Nephron (organoid): ENCODE results near the gene FAM199X.
A peak's percentile ranks its signal among the peaks of the same experiment; 100 is the strongest.

Experiments used
- H3K27ac Mint-ChIP-seq, 3 experiments: 2 replicates each; pipeline ENCODE4 v1.8.0; 2020; ENCODE audit warnings: mixed read lengths in 3 of 3, mild to moderate bottlenecking in 2 of 3, moderate library complexity in 1 of 3
- H3K27me3 Mint-ChIP-seq: 2 replicates; pipeline ENCODE4 v1.8.0; 2021; ENCODE audit warnings: low read depth, mild to moderate bottlenecking, moderate library complexity, mixed read lengths
- H3K36me3 Mint-ChIP-seq: 2 replicates; pipeline ENCODE4 v1.8.0; 2020; ENCODE audit warnings: low read depth, mixed read lengths
- H3K4me1 Mint-ChIP-seq: 2 replicates; pipeline ENCODE4 v1.8.0; 2020; ENCODE audit warnings: mixed read lengths
- H3K4me3 Mint-ChIP-seq, 3 experiments: 2 replicates each; pipeline ENCODE4 v1.8.0; 2020; ENCODE audit warnings: mild to moderate bottlenecking in 3 of 3, mixed read lengths in 3 of 3, moderate library complexity in 2 of 3
- H3K9me3 Mint-ChIP-seq: 2 replicates; pipeline ENCODE4 v1.8.0; 2020; ENCODE audit warnings: mixed read lengths
- CTCF ChIP-seq, 3 experiments: fragments of 200-600 bp; sonication (generic); IDR thresholded peaks; one replicate each; pipeline ENCODE4 v1.5.0; 2021; ENCODE audit warnings: antibody characterized with exemption in 3 of 3; ENCODE audit not compliant: unreplicated experiment in 3 of 3

FAM199X gene

GRCh38 chrX:104134583-104135261, 31.5 kb upstream of the FAM199X start:
- Mint-ChIP-seq H3K4me1 (peaks cover 5% of the 10 kb centered on the region), H3K36me3 (peaks cover 10% of the 10 kb centered on the region), H3K27ac (no peak overlapping the region), H3K4me3 (no peak overlapping the region), H3K27me3 (no peaks in the 10 kb centered on the region), H3K9me3 (no peaks in the 10 kb centered on the region)
- no peak for TF ChIP-seq CTCF (IDR thresholded peaks at IDR 0.05; ENCODE audit: unreplicated experiment in 3 of 3)

GRCh38 chrX:104135677-104136076, 30.6 kb upstream of the FAM199X start:
- Mint-ChIP-seq H3K27me3 (no peaks in the 10 kb centered on the region), H3K9me3 (no peaks in the 10 kb centered on the region), H3K36me3 (peaks cover 6% of the 10 kb centered on the region), H3K4me3 (peak overlapping the region in 2 of 3 experiments; percentile 1 to 36), H3K27ac (peak overlapping the region; percentile 25 to 88 (median 67)), H3K4me1 (peaks cover 5% of the 10 kb centered on the region)
- no peak for TF ChIP-seq CTCF (IDR thresholded peaks at IDR 0.05; ENCODE audit: unreplicated experiment in 3 of 3)

GRCh38 chrX:104136241-104137019, 29.8 kb upstream of the FAM199X start:
- Mint-ChIP-seq H3K9me3 (no peaks in the 10 kb centered on the region), H3K27ac (peak overlapping the region; percentile 92 to 99 (median 94)), H3K36me3 (peaks cover 4% of the 10 kb centered on the region), H3K4me1 (peaks cover 5% of the 10 kb centered on the region), H3K4me3 (peak overlapping the region; percentile 79 to 89 (median 87)), H3K27me3 (no peaks in the 10 kb centered on the region)
- TF ChIP-seq CTCF (IDR thresholded peaks at IDR 0.05; ENCODE audit: unreplicated experiment in 3 of 3): peak; percentile 70 to 80 (median 73)

GRCh38 chrX:104137496-104137895, 28.8 kb upstream of the FAM199X start:
- Mint-ChIP-seq H3K4me1 (peaks cover 5% of the 10 kb centered on the region), H3K27me3 (no peaks in the 10 kb centered on the region), H3K27ac (no peak overlapping the region), H3K9me3 (no peaks in the 10 kb centered on the region), H3K36me3 (no peaks in the 10 kb centered on the region), H3K4me3 (no peak overlapping the region)
- no peak for TF ChIP-seq CTCF (IDR thresholded peaks at IDR 0.05; ENCODE audit: unreplicated experiment in 3 of 3)

GRCh38 chrX:104141087-104141760, 25.0 kb upstream of the FAM199X start:
- Mint-ChIP-seq H3K9me3 (no peaks in the 10 kb centered on the region), H3K27ac (no peak overlapping the region), H3K4me1 (no peaks in the 10 kb centered on the region), H3K36me3 (peaks cover 4% of the 10 kb centered on the region), H3K4me3 (no peak overlapping the region), H3K27me3 (no peaks in the 10 kb centered on the region)
- TF ChIP-seq CTCF (IDR thresholded peaks at IDR 0.05; ENCODE audit: unreplicated experiment in 3 of 3): no peak
